AG10803 (cell line): ENCODE results near the gene CTSA.
A peak's percentile ranks its signal among the peaks of the same experiment; 100 is the strongest.

Experiments used
- DNase-seq: peaks from one replicate; pipeline ENCODE4 v3.0.0; 2010; ENCODE audit warnings: low read depth
- H3K4me3 ChIP-seq: 2 replicates; pipeline ENCODE4 v1.5.1; 2011; ENCODE audit warnings: mild to moderate bottlenecking, low read length, control low read depth
- CTCF ChIP-seq: conservative IDR thresholded peaks from 2 replicates; pipeline ENCODE4 v1.5.1; 2011; ENCODE audit warnings: mild to moderate bottlenecking, low read length, control low read depth, inconsistent platforms

The CTSA gene

DNA sequence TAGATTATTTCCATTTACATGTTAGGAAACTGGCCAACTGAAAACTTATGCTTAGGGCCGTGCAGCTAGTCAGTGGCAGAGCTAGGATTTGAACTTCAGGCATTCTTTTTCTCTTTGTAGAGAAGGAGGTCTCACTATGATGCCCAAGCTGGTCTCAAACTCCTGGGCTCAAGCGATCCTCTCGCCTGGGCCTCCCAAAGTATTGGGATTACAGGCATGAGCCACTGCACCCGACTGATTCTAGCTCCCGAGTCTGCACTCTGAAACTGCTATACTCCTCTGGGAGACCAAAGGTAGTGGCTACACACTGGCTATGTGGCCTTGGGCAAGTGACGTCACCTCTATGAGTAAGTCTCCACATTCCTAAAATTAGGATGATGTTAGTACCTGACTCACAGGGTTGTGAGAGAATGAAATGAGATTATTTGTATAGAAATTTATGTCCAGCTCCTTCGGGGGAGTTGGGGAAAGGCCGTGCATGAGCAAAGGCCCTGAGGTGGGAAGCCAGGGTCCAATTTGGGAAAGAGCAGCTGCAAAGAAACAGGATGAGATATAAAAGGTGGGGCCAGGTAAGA, 14.5 kb downstream of the CTSA start:
- DNase-seq = peak; percentile 68
- H3K4me3 ChIP-seq = no peak overlapping the region
- TF ChIP-seq CTCF = no peak

DNA sequence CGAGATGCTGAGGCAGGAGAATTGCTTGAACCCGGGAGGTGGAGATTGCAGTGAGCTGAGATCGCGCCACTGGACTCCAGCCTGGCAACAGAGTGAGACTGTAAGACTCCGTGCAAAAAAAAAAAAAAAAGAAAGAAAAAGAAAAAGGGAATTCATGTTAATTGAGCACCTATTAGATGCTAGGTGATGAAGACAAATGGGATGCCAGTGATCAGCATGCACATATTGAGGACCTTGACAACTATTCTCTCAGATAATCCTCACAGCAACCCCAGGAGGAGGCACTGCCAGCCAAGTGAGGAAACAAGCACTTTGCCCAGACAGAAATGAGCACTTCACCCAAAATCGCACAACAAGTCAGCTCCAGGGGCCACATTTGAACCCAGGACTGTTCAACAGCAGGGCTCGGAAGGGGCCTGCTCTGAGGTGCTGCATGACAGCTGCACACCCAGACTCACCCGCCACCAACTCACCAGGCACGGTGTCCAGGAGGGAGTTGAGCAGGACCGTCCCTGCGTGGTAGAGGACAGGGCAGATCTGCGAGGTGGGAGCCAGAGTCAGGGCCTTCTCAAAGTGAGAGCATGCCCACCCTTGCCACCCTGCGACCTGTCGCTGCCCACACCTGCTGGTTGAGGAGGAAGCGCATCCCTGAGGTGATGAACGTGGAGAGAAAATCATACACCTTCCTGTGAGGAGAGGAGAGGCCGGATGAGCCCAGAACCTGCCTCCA, 16.2 kb downstream of the CTSA start:
- no peak for DNase-seq
- H3K4me3 ChIP-seq = no peak overlapping the region
- no peak for TF ChIP-seq CTCF

DNA sequence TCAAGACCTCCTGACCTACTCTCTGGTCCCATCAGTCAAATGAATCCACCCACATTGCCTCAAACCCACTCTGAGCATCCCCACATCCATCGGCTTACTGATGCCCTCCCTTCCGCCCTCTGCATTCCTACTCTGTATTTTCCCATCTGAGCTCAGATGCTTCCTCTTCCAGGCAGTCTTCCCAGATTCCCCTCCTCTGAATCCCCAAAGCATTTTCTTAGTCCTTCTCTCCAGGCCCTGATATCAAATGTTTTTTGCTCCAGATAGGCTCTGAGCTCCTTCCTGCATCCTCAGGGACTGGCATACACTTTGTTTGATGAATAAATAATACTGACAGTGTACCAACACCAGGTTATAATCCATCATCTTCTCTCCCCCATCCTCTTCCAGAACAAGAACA, 16.9 kb downstream of the CTSA start:
- TF ChIP-seq CTCF = no peak
- H3K4me3 ChIP-seq = no peak overlapping the region
- no peak for DNase-seq

DNA sequence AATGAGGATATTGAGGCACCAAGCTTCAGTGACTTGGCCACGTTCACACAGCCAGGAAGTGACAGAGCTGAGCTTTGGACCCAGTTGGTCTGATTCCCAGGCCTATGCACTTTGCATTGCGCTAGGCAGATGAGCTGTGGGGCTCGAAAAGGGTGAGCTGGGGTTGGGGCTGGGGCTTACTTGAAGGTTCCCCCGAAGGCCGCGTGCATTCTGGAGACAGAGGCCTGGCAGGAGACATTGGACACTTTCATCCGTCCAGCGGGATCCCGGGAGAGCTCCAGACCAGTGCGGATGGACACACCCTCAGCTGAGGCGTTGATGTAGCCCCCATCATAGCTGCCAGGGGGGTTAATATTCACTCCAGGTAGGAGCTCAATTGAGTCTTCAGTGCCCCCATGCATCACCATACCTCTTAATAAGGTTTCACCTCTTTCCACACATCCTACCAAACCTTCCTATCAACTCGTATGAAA, 18.2 kb downstream of the CTSA start:
- DNase-seq = no peak
- H3K4me3 ChIP-seq = no peak overlapping the region
- TF ChIP-seq CTCF = no peak

DNA sequence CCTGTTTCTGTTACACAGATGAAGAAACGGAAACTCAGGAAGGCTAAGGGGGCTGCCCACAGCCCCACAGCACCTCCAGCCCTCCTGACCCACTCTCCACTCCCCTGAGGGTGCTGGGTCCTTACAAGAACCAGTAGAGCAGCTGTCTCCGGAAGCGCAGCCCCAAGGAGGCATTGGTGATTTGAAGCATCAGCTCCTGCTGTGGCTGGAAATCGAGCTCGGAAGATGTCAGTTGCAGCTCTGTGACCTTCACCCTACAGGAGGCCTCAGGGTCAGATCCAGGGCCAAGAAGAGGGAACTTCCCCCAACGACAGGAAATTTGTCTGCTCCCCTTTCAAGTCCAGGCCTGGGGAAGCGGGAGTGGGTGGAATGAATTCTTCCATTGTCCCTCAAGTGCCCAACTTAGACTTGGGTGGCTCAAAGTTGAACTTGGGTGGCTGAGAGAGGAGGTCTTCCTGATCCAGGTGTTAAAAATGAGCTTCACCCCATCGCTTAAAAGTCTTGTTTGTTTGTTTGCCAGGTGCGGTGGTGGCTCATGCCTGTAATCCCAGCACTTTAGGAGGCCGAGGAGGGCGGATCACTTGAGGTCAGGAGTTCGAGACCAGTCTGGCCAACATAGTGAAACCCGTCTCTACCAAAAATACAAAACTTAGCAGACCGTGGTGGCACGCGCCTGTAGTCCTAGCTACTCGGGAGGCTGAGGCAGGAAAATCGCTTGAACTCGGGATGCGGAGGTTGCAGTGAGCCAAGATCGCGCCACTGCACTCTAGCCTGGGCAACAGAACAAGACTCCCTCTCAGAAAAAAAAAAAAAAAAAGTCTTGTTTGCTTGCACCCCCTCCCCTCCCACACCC, 18.9 kb downstream of the CTSA start:
- no peak for TF ChIP-seq CTCF
- DNase-seq = no peak
- H3K4me3 ChIP-seq = no peak overlapping the region; the same call in 1 of the 2 replicates

- no peak for TF ChIP-seq CTCF
- H3K4me3 ChIP-seq = peak overlapping the region; percentile 56
- peak; percentile 100 for DNase-seq
Observed at GRCh38 chr20:45910670-45911485, 19.7 kb downstream of the CTSA start.
